Tibial artery (tissue), 4 donors: ENCODE results near the gene ARNT2.

Source experiments
- DNase-seq, 2 donors: peaks; one replicate each; pipeline ENCODE4 v3.0.0-alpha.2; 2019
- H3K27ac ChIP-seq, 2 donors: fragments of 200-600 bp; sonication (generic) in 1 of 2; 1 replicate in 1 of 2; 2 replicates in 1 of 2; pipeline ENCODE4 v1.5.1; 2018 to 2019; ENCODE audit warnings: mild to moderate bottlenecking in 1 of 2
- H3K27me3 ChIP-seq, 2 donors: fragments of 200-600 bp; sonication (generic) in 1 of 2; one replicate each; pipeline versions ENCODE4 v1.5.1 to v1.6.0; 2016 to 2019
- H3K36me3 ChIP-seq, 3 donors: fragments of 200-600 bp; sonication (generic) in 2 of 3; one replicate each; pipeline ENCODE4 v1.5.1; 2016 to 2019; ENCODE audit warnings: mild to moderate bottlenecking in 2 of 3
- H3K4me1 ChIP-seq, 4 donors: fragments of 200-600 bp; sonication (generic) in 2 of 4; 1 replicate in 3 of 4; 2 replicates in 1 of 4; pipeline ENCODE4 v1.5.1; 2016 to 2019
- H3K4me3 ChIP-seq, 2 donors: fragments of 200-600 bp; sonication (generic) in 1 of 2; 1 replicate in 1 of 2; 2 replicates in 1 of 2; pipeline ENCODE4 v1.5.1; 2018 to 2019; ENCODE audit warnings: mild to moderate bottlenecking in 2 of 2
- H3K9me3 ChIP-seq, 3 donors: fragments of 200-600 bp; sonication (generic) in 1 of 3; one replicate each; pipeline ENCODE4 v1.5.1; 2016 to 2019
- intact Hi-C: fragments of 100-400 bp; cut with DNase I; formaldehyde crosslinking; loops from one replicate; pipeline ENCODE4 v1.15.0; 2023; ENCODE audit warnings: low total_unique reads
- TF ChIP-seq, protein P1 (sequence below), 2 experiments: fragments of 200-600 bp in 1 of 2; fragments of 450-650 bp in 1 of 2; IDR thresholded peaks; one replicate each; pipeline ENCODE4 v1.5.1; 2017 to 2019; ENCODE audit warnings: antibody characterized with exemption in 2 of 2, mild to moderate bottlenecking in 1 of 2, moderate library complexity in 1 of 2

Gene ARNT2

DNA sequence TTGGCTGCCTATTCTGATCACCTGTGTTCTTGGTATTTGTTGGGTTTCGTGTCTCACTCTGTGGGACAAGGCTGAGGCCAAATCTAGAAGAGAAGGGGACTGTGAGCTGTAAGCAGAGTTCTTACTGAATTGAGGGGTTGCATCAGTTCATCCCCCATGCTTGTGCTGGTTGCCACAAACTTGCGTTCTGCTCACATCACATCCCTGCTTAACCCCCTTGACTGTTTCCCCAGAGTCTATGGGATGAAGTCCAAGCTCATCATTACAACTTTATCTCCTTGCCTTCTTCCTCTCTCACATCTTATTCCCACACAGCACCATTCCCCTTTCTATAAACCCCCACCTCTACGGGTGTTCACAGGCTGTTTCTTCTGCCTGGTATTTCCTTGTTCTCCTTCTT, 147.2 kb downstream of the ARNT2 start:
- Histone ChIP-seq H3K4me1 (peaks cover 0 to 26% (median 2%) of the 10 kb centered on the region in 4 donors), H3K9me3 (no peaks in the 10 kb centered on the region), H3K36me3 (peaks cover 0 to 11% (median 6%) of the 10 kb centered on the region in 3 donors), H3K27me3 (no peaks in the 10 kb centered on the region), H3K4me3 (no peak overlapping the region), H3K27ac (no peak overlapping the region)
- DNase-seq = no peak
- TF ChIP-seq, protein P1, sequence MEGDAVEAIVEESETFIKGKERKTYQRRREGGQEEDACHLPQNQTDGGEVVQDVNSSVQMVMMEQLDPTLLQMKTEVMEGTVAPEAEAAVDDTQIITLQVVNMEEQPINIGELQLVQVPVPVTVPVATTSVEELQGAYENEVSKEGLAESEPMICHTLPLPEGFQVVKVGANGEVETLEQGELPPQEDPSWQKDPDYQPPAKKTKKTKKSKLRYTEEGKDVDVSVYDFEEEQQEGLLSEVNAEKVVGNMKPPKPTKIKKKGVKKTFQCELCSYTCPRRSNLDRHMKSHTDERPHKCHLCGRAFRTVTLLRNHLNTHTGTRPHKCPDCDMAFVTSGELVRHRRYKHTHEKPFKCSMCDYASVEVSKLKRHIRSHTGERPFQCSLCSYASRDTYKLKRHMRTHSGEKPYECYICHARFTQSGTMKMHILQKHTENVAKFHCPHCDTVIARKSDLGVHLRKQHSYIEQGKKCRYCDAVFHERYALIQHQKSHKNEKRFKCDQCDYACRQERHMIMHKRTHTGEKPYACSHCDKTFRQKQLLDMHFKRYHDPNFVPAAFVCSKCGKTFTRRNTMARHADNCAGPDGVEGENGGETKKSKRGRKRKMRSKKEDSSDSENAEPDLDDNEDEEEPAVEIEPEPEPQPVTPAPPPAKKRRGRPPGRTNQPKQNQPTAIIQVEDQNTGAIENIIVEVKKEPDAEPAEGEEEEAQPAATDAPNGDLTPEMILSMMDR (IDR thresholded peaks at IDR 0.05) = no peak
- intact Hi-C loops = no loop called here

GRCh38 chr15:80554560-80554959, 150.4 kb downstream of the ARNT2 start:
- Histone ChIP-seq H3K27me3 (no peaks in the 10 kb centered on the region), H3K36me3 (peaks cover 0 to 20% (median 6%) of the 10 kb centered on the region in 3 donors), H3K9me3 (no peaks in the 10 kb centered on the region), H3K27ac (no peak overlapping the region), H3K4me1 (peaks cover 0 to 14% (median 2%) of the 10 kb centered on the region in 4 donors), H3K4me3 (no peak overlapping the region)
- TF ChIP-seq, protein P1 (IDR thresholded peaks at IDR 0.05) = no peak
- intact Hi-C loops = no loop called here
- no peak for DNase-seq

- Histone ChIP-seq H3K27me3 (no peaks in the 10 kb centered on the region), H3K4me3 (no peak overlapping the region), H3K27ac (no peak overlapping the region), H3K4me1 (no peaks in the 10 kb centered on the region), H3K9me3 (no peaks in the 10 kb centered on the region), H3K36me3 (peaks cover 0 to 35% (median 3%) of the 10 kb centered on the region in 3 donors)
- intact Hi-C loops = no loop called here
- TF ChIP-seq, protein P1 (IDR thresholded peaks at IDR 0.05) = no peak
- DNase-seq = no peak
Observed at GRCh38 chr15:80556694-80557367, 152.6 kb downstream of the ARNT2 start.

DNA sequence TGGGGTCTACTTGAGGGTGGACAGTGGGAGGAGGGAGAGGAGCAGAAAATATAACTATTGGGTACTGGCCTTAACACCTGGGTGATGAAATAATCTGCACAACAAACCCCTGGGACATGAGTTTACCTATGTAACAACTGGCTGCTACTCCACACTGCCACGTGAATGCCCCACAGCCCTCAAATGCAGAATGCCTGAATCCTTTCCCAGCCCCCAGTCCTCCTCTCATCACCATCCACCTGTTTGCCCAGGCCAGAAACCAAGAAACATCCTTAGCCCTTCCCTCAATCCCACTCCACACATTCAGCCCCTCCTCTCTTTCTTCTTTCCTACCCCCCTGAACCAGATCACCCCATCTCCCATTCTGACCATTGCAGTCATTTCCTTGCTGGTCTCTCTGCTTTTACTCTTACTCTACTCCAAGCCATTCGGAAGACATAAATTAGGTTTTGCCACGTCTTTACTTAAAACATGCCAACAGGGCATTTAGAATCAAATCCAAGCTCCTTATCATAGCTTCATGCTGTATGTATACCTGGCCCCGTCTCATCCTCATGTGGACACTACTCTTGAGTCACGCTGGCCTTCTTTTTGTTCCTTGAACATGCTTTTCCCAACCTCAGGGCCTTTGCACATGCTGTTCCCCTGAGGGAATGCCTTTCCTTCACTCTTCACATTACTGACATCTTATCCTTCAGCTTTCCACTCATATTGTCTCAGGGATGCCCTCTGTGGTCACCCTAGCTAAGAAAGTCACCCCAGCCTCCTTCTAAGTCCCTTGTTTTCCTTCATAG, 153.5 kb downstream of the ARNT2 start:
- Histone ChIP-seq H3K27ac (no peak overlapping the region), H3K4me3 (no peak overlapping the region), H3K36me3 (peaks cover 0 to 36% (median 0%) of the 10 kb centered on the region in 3 donors), H3K27me3 (no peaks in the 10 kb centered on the region), H3K9me3 (no peaks in the 10 kb centered on the region), H3K4me1 (no peaks in the 10 kb centered on the region)
- TF ChIP-seq, protein P1 (IDR thresholded peaks at IDR 0.05) = no peak
- DNase-seq = no peak
- intact Hi-C loops = no loop called here

DNA sequence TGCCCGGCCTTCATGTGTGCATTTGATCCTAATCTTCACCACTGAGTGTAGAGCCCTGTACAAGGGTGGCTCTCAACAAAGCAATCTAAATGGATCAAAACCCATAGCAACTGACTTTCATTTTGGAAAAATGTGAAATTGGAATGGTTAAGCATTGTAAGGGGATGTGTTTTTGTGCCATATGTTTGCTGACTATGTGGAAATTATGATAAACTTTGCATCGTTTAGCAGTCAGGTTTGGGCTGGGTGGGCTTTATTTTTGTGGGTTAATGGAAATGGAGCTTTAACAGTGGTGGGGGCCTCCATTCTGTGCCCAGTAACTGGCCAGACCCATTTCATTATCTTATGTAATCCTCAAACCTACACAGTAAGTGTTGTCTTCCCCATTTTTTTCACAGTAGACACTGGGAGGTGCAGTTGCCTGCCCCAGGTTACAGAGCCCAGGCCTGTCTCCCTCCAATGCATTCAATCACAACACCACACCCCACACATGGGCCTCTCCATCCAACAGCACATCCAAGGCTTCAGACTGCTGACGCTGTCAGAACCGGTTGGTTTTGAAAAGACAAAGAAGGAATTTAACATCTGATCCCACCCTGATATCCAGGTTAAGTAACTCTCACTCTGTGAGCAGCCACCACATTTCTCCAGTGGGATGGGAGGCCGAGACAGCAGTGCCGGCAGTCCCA, 154.6 kb downstream of the ARNT2 start:
- DNase-seq = no peak
- H3K36me3 ChIP-seq = peaks cover 0 to 47% (median 0%) of the 10 kb centered on the region in 3 donors
- no peak overlapping the region for H3K27ac ChIP-seq
- no peaks in the 10 kb centered on the region for H3K4me1 ChIP-seq
- no peaks in the 10 kb centered on the region for H3K27me3 ChIP-seq
- no peak overlapping the region for H3K4me3 ChIP-seq
- H3K9me3 ChIP-seq = no peaks in the 10 kb centered on the region
- intact Hi-C loops = no loop called here
- TF ChIP-seq, protein P1 (IDR thresholded peaks at IDR 0.05) = no peak
